ENCODE measurements around the gene B4GALT5.

Gene B4GALT5

GRCh38 chr20:49659056-49659455 is 54.6 kb downstream of the B4GALT5 start:
- DNase-seq (ENCODE audit: low read depth in 3 of 3, low spot score in 1 of 3) = no peak

- DNase-seq (ENCODE audit: low read depth in 3 of 3, low spot score in 1 of 3) = no peak
Observed at GRCh38 chr20:49658508-49658907, 55.2 kb downstream of the B4GALT5 start.

- no peak for DNase-seq (ENCODE audit: low read depth in 3 of 3, low spot score in 1 of 3)
Observed at GRCh38 chr20:49657118-49657901, 56.4 kb downstream of the B4GALT5 start.

GRCh38 chr20:49656304-49656703 is 57.4 kb downstream of the B4GALT5 start:
- DNase-seq (ENCODE audit: low read depth in 3 of 3, low spot score in 1 of 3) = no peak

- no peak for DNase-seq (ENCODE audit: low read depth in 3 of 3, low spot score in 1 of 3)
Observed at GRCh38 chr20:49653925-49654434, 59.7 kb downstream of the B4GALT5 start.

GRCh38 chr20:49649672-49650071 is 64.0 kb downstream of the B4GALT5 start:
- DNase-seq (ENCODE audit: low read depth in 3 of 3, low spot score in 1 of 3) = no peak

- no peak for DNase-seq (ENCODE audit: low read depth in 3 of 3, low spot score in 1 of 3)
Observed at GRCh38 chr20:49647550-49647949, 66.1 kb downstream of the B4GALT5 start.

GRCh38 chr20:49646528-49646927 is 67.2 kb downstream of the B4GALT5 start:
- DNase-seq (ENCODE audit: low read depth in 3 of 3, low spot score in 1 of 3) = no peak

GRCh38 chr20:49646126-49646525 is 67.6 kb downstream of the B4GALT5 start:
- no peak for DNase-seq (ENCODE audit: low read depth in 3 of 3, low spot score in 1 of 3)

GRCh38 chr20:49644980-49645565 is 68.6 kb downstream of the B4GALT5 start:
- DNase-seq (ENCODE audit: low read depth in 3 of 3, low spot score in 1 of 3) = no peak

- no peak for DNase-seq (ENCODE audit: low read depth in 3 of 3, low spot score in 1 of 3)
Observed at GRCh38 chr20:49642816-49643215, 70.9 kb downstream of the B4GALT5 start.

GRCh38 chr20:49641683-49642656 is 71.7 kb downstream of the B4GALT5 start:
- DNase-seq (ENCODE audit: low read depth in 3 of 3, low spot score in 1 of 3) = no peak

GRCh38 chr20:49637046-49637637 is 76.5 kb downstream of the B4GALT5 start:
- DNase-seq (ENCODE audit: low read depth in 3 of 3, low spot score in 1 of 3) = no peak

GRCh38 chr20:49636447-49636846 is 77.2 kb downstream of the B4GALT5 start:
- no peak for DNase-seq (ENCODE audit: low read depth in 3 of 3, low spot score in 1 of 3)

- DNase-seq (ENCODE audit: low read depth in 3 of 3, low spot score in 1 of 3) = no peak
Observed at GRCh38 chr20:49635866-49636265, 77.8 kb downstream of the B4GALT5 start.

GRCh38 chr20:49635166-49635565 is 78.5 kb downstream of the B4GALT5 start:
- DNase-seq (ENCODE audit: low read depth in 3 of 3, low spot score in 1 of 3) = no peak

GRCh38 chr20:49634116-49634515 is 79.6 kb downstream of the B4GALT5 start:
- DNase-seq (ENCODE audit: low read depth in 3 of 3, low spot score in 1 of 3) = no peak

- DNase-seq (ENCODE audit: low read depth in 3 of 3, low spot score in 1 of 3) = no peak
Observed at GRCh38 chr20:49633643-49634042, 80.0 kb downstream of the B4GALT5 start.

- DNase-seq (ENCODE audit: low read depth in 3 of 3, low spot score in 1 of 3) = no peak
Observed at GRCh38 chr20:49633023-49633422, 80.7 kb downstream of the B4GALT5 start.

- no peak for DNase-seq (ENCODE audit: low read depth in 3 of 3, low spot score in 1 of 3)
Observed at GRCh38 chr20:49631856-49632418, 81.7 kb downstream of the B4GALT5 start.

Measured in stimulated activated CD4-positive, alpha-beta T cell treated with anti-CD3 and anti-CD28 coated beads, TNF-alpha, amount 100 ng/mL, for 1 hour (primary cell).